Forelimb muscle (tissue), 1 donor: ENCODE measurements around the gene FAM110C. TPM values are rescaled to one million over a fixed set of nuclear protein-coding genes. Genes with fewer than 3 reads are reported as not detected.
"Not testable (repeated sequence)": the region's sequence is repeated elsewhere in the genome, so short reads cannot be mapped to it uniquely, and the experiment has no call there.

Source experiments
- DNase-seq: peaks from one replicate; pipeline ENCODE4 v3.0.0-alpha.2; 2013; ENCODE audit warnings: low read depth
- polyA plus RNA-seq: library from polyadenylated mRNA; unstranded; fragments of 120-200 nt; gene quantifications from one replicate; pipeline ENCODE4 v1.2.1, GENCODE V29; 2013; ENCODE audit not compliant: insufficient read length

FAM110C gene
- polyA plus RNA-seq, 1 donor: 1.8 TPM

DNA sequence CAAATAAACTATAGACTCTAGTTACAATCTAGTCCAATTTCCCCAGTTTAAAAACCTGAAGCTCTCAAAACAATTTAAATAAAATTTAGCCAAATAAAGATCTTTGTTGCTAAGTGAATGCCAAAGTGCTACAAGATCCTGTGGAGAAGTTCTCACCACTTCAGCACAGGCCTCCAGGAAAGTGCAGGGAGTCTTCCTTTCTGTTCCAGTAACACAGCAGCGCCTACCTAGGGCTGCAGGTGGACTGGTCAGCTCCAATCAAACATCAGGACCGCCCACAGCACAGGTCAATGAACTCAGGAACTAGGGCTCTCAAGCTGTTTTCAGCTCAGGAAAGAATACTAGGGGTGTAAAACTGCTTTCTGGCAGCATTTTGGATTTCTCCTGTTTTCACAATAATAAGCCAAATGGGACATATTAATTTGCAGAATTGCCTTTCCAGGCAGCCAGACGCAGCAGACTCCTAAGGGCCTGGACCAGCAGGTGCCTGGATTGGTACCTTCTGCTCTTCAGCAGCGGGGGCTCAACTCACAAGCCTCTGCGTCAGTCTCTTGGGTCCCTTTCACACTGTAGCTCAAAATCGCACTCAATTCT, 1.5 kb downstream of the FAM110C start:
- no peak for DNase-seq

DNA sequence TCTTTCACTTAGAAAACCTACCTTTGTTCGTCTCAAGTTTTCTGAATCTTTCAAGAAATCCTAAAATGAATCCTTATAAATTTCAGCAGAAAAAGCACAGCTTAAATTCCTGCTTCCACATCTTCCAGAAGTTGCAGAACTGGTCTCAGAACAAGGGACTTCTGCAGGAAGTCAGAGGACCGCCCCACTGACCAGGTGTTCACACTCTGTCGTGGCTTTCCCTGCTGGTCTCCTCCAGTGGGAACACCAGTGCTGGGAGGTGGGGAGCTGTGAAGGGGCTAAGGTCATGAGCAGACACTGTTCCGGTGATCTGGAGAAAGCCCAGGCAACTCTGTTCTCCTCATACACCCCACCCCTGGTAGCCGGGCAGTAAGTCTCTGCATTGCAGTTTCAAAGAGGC, 3.5 kb downstream of the FAM110C start:
- no peak for DNase-seq

DNA sequence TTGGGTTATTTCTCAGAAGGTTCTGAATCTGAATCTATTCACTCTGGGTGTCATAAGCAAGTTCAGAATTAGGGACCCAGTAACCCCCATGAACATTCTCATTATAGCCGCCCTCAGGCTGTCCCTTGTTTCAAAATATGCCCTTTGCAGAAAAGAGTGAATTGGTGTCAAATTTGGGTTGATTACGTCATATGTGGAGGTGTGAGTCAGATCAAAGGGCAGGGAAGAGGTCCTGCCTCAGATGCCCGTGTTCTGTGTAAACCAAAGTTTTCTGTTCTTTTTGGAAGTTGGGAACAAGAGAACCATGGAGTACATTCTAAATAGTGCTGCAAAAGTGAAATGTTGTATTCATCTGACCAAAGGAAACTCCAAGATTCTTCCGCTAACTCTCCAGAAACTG, 5.8 kb downstream of the FAM110C start:
- no peak for DNase-seq

DNA sequence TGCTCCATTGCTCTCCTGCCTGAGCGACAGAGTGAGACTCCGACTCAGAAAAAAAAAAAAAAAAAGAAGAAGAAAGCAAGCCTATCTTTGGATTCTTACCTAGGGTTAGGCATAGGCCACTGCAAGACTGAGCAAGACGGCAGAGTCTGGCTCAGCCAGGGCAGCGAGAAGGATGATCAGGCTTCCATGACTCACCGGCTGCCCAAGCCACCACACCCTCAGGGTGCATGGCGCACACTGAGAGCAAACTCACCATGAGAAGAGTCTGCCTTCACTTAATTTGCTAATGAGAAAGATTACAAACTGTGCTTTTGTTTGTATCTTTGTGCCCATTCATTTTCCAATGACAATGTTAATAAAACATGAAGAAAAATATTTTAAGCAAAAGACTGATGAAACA, 8.2 kb downstream of the FAM110C start:
- no peak for DNase-seq

DNA sequence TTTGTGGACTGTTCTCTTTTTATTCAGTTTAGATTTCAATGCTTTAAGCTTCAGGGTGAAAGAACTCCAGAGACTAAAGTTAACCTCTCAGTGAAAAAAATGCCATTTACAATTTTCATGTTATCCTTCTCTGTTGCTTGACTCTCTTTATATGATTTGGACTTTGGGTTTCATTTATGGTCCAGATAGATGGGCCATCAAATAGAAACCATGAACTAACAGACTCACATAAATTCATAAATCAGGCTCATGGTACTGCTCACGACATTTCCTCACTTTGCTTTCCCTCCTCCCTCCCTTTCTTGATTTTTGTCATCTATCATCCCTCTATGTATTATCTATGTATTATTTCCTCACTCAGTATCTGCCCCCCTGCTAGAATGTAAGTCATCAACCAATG, 10.0 kb downstream of the FAM110C start:
- DNase-seq: no peak

DNA sequence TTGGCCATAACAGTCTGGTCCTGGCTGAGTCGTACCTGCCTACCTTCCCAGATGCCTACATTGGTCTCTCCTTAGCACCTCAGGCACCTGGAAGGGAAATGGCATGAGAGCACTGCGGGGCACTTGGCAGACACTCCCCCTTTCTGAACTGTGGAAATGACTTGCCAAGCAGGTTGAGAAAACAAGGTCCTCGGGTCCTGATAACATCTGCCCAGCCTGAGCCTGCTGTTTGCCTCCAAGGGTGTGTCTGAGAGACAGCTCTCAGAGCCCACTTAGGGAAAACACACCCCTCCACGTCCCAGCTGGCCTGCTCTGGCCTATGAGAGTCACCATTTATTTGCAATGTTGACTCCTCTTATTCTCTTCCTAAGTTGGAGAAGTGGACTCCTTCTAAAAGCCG, 10.5 kb downstream of the FAM110C start:
- DNase-seq: no peak

DNA sequence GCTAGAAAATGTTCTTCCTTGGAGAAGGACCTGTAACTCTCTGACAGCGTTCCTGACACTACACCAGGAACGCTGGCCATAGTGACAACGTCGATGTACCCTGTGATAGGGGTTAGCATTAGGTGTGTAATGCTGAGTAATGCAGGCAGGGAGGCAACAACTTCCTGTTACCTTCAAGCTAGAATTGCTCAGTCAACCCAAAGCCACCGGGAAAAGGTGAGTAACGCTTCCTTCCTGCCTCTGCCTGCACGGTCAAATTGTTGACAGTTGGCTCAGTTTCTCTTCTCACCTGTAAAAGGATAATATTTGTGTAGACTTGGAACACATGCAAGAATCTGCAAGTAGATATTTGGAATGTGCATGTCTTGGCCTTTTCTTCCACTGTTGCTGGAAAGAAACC, 12.7 kb downstream of the FAM110C start:
- no peak for DNase-seq

DNA sequence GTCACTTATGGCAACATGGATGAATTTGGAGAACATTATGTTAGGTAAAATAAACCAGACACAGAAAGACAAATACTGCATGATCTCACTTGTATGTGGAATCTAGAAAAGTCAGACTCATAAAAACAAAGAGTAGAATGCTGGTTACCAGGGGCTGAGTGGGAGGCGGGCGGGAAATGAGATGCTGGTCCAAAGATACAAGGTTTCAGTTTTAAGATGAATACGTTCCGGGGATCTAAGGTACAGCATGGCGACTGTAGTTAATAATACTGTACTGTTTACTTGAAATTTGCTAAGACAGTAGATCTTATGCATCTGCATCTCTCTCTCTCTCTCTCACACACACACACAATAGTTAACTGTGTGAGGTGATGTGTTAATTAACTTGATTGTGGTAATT, 14.2 kb downstream of the FAM110C start:
- DNase-seq: no peak

DNA sequence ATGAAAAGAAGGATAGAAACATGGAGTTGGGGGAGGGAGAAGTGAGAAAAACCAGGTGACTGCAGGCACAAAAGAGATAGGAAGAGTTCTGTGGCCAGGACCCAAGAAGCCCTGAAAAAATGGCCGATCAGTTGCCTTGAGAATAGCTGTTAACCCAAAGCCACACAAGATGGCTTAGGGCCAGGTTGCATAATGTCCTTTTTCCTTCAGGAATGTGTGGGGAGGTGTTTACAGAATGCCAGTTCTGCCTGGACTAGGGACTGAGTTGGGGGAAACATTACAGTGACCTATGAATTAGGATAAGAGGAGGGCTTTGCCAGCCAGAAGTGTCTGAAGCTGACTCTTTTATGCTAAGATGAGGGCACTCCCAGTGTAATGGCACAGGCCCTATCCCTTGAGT, 17.1 kb downstream of the FAM110C start:
- no peak for DNase-seq

DNA sequence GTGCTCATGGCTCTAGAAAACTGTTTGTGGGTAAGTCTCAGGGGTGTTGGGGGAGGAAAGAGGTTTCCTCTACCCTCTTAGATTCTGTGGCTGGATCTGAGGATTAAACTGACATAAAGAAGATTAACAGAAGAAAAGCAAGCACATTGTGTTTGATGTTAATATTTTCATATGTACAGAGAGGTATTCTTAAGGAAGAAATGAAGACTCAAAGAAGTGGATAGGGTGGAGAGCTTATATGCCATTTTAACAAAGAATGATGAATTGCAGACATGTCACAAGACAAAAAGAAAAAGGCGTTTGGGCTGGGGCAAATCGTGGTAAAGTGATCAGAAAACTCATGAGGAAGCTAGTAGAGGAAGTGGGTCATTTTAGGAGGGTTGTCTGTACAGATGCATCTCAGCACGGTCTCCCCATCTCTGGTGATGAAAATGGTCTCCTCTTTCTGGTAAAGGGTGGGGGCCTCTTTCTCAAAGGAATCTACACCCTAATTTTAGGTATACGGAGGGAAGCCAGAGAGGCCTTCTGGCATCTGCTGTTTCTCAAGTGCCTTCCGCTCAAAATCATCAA, 17.8 kb downstream of the FAM110C start:
- DNase-seq: no peak

DNA sequence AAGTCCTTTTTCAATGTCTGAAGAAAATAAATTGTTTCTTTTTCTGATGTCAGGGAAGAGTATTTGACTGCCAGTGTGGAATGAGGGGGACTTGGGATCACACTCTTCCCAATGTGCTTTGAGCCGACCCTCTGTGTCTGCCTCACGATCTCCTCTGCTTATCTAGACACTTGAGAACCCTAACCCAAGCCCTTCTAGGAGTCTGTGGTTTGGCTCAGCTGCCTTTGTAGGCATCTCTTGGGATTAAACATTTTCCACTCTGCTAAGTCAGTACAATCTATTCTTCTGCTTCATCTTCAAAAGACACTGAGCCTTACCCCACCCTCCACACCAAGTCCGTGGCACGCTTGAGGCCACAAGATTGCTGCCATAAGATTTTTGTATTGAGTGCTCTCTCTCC, 19.4 kb downstream of the FAM110C start:
- DNase-seq: no peak

DNA sequence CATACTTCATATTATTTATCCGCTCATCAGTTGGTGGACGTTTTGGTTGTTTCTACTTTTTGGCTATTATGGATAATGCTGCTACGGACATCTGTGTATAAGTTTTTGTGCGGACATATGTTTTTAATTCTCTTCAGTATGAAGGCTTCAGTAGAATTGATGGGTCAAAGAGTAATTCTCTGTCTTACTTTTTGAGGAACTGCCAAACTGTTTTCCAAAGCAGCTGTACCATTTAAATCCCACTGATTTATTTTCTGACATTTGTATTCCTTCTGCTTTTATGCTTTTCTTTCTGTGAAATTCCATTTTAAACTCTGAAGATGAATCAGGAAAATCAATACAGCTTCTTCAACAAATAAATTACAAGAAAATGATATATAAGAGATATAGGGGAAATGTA, 20.8 kb downstream of the FAM110C start:
- DNase-seq: no peak

DNA sequence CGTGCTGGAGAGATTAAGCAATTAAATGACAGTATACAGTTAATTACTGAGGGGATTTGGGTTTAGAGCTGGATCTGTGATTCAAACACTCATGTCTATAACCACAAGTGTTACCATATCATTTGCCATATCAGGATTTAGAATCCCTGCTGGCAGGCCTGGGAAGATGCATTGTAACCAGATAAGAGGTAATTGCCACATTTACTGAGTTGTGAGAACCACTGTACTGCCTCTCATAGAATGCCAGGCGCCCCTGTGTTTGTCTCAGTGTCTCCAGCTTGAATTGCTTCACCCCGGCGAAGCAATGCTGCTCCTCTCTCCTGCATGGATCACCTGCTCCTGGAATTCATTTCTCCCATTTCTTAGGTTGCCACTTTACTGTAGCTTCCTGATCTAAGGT, 21.7 kb downstream of the FAM110C start:
- DNase-seq: not testable (repeated sequence)

DNA sequence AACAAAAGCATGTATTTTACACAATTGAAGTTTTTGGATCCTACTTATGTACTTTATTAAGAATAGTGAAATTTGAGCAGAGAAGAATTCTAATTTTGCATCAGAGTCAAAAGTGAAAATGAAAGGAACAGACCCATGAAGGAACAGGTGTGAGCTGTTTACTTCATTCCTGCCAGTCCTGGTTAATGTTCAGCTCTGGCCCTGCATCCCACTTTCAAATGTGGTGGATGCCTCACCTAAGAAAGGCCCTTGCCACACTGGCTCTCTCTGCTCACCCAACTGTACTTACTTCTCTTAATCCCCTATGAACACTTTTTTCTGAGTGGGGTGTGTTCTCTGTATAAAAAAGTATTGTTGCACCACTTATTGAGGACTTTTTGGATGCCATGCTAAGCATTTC, 22.2 kb downstream of the FAM110C start:
- DNase-seq: no peak

DNA sequence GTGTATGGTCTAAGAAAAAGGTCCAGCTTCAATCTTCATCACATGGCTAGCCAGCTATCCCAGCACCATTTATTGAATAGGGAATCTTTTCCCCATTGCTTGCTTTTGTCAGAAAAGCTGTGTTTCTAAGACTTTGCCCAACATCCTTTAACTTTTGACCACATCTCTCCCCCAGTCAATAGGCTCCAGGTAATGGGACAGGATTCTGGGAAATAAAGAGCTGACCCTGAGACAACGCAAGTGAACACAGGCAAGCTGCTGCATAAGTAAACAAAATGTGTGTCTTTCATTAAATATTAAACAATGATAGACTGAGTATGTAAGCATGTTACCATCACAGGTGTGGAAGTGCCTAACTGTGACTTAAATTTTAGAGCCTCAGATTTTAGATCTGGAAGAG, 23.0 kb downstream of the FAM110C start:
- DNase-seq: no peak

DNA sequence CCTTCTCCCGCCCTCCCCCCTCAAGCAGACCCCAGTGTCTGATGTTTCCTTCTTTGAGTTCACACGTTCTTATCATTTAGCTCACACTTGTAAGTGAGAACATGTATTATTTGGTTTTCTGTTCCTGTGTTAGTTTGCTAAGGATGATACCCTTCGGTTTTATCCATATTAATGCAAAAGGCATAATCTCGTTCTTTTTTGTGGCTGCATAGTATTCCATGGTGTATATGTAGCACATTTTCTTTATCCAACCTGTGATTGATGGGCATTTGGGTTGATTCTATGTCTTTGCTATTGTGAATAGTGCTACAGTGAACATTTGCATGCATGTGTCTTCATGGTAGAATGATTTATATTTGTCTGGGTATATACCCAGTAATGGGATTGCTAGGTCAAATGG, 24.1 kb downstream of the FAM110C start:
- DNase-seq: not testable (repeated sequence)

DNA sequence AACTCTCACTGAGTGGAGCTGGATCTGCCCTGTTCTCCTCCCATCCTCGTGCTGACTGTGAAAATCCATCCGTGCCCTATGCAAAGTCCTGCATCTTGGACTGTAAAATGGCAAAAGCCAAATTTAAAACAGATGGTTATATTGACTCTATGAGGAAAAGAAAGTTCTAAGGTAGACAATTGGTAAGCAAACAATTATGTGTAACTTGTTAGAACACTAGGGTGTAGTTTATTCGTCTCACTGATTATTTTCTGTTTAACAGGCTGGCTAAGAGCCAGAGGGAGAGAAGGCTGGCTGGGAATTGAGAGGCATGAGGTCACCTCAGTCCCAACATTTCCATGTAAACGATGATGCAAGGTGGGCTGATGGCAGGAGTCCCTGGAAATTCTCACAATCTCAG, 26.0 kb downstream of the FAM110C start:
- DNase-seq: not testable (repeated sequence)

DNA sequence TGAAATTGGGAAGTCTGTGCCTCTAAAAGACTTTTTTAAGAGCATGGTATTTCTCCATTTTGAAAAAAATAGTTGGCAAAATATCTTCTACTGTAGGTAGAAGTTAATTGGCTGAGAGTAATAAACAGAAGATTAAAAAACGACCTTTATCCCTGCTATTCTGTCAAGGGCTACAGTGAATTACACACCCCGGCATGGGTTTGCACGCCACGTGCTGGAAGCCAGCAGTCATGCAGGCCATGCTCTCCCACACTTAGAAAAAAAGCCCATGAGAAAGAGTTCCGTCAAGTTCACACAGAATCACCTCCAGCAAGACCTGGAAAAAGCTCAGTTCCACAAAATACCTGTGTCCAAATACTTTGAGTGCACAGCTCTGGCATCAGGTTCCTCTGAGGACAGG, 26.8 kb downstream of the FAM110C start:
- DNase-seq: no peak

DNA sequence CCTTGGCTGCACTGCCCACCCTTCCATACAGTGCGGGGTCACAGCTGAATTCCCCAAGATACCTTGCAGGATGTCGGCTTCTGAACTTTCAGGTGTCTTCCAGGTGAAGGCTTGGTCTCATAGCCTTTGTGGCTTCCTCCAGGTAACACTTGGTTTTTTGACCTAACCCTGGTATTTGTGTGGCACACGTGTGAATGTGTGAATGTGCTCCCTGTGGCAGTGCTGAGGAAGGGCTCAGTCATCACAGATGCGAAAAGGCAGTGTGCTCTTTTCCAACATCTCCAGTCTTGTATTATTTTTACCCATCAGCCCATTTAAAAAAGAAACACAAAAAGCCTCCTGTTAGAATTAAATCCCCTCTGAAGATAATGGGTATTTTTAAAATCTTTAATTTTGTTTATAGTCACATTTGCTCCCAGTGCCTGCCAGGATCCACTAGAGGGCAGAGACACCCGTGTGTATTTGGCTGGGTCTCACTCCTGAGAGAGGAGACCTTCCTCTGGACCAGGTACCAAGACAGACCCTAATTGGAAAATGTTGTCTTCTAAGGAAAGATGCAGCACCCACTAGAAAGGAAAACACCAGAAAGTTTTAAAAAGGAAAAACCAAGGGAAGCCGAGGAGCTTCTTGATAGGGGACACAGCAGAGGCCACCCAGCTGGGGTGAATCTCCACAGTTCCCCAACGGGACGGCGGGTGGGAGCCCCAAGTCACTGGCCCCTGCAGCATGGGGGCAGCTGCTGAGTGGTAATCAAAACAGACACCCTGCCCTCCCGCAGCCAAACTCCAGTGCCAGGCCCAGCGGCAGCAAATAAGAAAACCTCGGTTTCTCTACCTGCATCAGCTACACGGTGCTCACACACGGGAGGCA, 27.7 kb downstream of the FAM110C start:
- DNase-seq: no peak

DNA sequence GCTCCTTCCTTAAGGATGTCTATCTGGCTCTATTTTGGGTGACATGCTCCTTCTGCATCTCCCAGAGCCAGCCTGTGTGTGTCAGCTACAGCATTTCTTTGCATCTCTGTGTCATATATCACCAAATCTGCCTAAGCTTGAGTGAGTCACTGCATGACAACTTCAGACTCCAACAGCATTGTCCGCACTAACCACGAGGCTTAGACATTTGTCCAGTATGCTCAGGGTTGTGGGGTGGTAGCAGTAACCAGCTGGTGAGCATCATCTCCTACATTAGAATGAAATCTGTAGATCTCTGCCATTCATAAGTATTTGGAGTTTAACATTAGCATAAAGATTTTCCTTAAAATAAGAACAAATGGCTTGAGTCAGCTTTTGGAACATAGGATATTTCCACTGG, 30.4 kb downstream of the FAM110C start:
- not testable (repeated sequence) for DNase-seq

DNA sequence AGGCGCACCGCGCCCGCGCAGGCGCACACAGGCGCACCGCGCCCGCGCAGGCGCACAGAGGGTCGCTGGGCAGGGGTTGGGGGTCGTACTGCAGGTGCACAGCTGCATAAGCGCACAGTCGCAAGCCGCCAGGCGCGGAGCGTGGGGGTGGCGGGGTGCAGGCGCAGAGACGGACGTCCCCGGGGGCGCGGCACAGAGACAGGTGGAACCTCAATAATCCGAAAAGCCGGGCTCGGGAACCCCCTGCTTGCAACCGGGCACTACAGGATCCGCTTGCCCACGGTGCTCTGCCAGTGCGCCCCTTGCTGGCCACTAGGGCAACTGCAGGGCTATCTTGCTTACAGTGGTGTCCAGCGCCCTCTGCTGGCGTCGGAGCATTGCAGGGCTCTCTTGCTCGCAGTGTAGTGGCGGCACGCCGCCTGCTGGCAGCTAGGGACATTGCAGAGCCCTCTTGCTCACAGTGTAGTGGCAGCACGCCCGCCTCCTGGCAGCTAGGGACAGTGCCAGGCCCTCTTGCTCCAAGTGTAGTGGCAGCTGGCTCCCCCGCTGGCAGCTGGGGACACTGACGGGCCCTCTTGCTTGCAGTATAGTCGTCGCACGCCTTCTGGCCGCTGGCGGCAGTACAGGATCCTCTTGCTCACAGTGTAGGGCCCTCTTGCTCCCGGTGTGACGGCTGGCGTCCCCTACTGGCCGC, 34.9 kb downstream of the FAM110C start:
- no peak for DNase-seq

DNA sequence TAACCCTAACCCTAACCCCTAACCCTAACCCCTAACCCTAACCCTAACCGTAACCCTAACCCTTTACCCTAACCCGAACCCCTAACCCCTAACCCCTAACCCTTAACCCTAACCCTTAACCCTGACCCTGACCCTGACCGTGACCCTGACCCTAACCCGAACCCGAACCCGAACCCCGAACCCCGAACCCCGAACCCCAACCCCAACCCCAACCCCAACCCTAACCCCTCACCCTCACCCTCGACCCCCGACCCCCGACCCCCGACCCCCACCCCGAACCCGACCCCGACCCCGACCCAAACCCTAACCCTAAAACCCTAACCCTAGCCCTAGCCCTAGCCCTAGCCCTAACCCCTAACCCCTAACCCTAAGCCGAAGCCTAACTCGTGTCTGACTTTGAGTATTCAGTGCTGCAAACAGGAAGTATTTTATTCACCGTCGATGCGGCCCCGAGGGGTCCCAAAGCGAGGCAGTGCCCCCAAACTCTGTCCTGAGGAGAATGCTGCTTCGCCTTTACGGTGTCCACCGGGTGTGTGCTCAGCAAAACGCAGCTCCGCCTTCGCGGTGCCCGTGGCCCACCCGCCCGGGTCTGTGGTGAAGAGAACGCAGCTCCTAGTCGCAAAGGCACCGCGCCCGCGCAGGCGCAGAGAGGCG, 36.0 kb downstream of the FAM110C start:
- DNase-seq: no peak
